ENCODE results near the gene HEXD.

- TF ChIP-seq PKNOX1 (IDR thresholded peaks at IDR 0.05) (no peak), ELF4 (IDR thresholded peaks at IDR 0.05) (no peak), SP1 (IDR thresholded peaks at IDR 0.05) (no peak)
These were observed 5.3 kb upstream of the HEXD start for GRCh38 chr17:82412535-82413520.

All from HEK293T (cell line).